Neural cell (in vitro differentiated cells): ENCODE measurements around the gene NRF1.

Experiments
- CTCF ChIP-seq: fragments of 450-650 bp; IDR thresholded peaks from 2 replicates; pipeline ENCODE4 v1.5.1; 2014; ENCODE audit warnings: antibody characterized with exemption, mild to moderate bottlenecking, moderate library complexity; ENCODE audit not compliant: poor library complexity, severe bottlenecking
- EP300 ChIP-seq: fragments of 450-650 bp; conservative IDR thresholded peaks from 2 replicates; pipeline ENCODE4 v1.6.1; 2014; ENCODE audit warnings: antibody characterized with exemption, mild to moderate bottlenecking, moderate library complexity; ENCODE audit not compliant: poor library complexity, severe bottlenecking
- EZH2 ChIP-seq: fragments of 200-600, 300-800 bp; shearing (Covaris generic), sonication (generic); IDR thresholded peaks from 2 replicates; pipeline ENCODE4 v1.6.1; 2014; ENCODE audit warnings: antibody characterized with exemption, low read length, borderline replicate concordance, mild to moderate bottlenecking; ENCODE audit not compliant: insufficient read depth, poor library complexity, severe bottlenecking
- MXI1 ChIP-seq: fragments of 450-650 bp; conservative IDR thresholded peaks from 2 replicates; pipeline ENCODE4 v1.6.1; 2014; ENCODE audit warnings: antibody characterized with exemption, mild to moderate bottlenecking; ENCODE audit not compliant: poor library complexity, severe bottlenecking
- POLR2AphosphoS5 ChIP-seq: IDR thresholded peaks from 2 replicates; pipeline ENCODE4 v1.6.1; 2012
- RAD21 ChIP-seq: fragments of 450-650 bp; conservative IDR thresholded peaks from 2 replicates; pipeline ENCODE4 v1.6.1; 2014; ENCODE audit warnings: antibody characterized with exemption, mild to moderate bottlenecking, moderate library complexity
- REST ChIP-seq: IDR thresholded peaks from 2 replicates; pipeline ENCODE4 v1.6.1; 2012; ENCODE audit warnings: borderline replicate concordance
- SMC3 ChIP-seq: fragments of 450-650 bp; conservative IDR thresholded peaks from 2 replicates; pipeline ENCODE4 v1.6.1; 2014; ENCODE audit warnings: antibody characterized with exemption, mild to moderate bottlenecking, moderate library complexity; ENCODE audit not compliant: poor library complexity
- TAF1 ChIP-seq: IDR thresholded peaks from 2 replicates; pipeline ENCODE4 v1.6.1; 2012; ENCODE audit warnings: low read depth

DNA sequence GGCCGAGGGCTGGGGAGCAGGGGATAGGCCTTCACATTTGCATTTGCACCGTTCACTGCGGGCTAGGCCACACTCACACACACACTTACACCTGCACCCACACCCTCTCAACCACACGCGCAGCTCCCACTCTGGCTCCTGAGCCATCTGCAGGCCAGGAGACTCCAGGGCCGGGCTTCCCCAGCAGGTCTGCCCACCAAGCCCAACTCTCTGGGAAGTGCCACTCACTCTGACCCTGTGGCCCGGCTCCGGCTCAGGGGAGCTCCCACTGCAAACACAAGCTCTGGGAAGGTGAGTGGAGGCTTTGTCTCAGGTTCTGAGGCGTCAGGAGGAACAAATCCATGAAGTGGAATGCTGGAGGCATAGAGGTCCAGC lies 157.9 kb downstream of the NRF1 start:
- TF ChIP-seq CTCF (no peak), TAF1 (no peak), EP300 (no peak), RAD21 (no peak), POLR2AphosphoS5 (no peak), EZH2 (no peak), REST (no peak), MXI1 (no peak), SMC3 (no peak)
